Spinal cord (tissue), 10 donors: ENCODE measurements around the gene TNXB. TPM values are rescaled to one million over a fixed set of nuclear protein-coding genes. Genes with fewer than 3 reads are reported as not detected.
"Not testable (repeated sequence)": the region's sequence is repeated elsewhere in the genome, so short reads cannot be mapped to it uniquely, and the experiment has no call there.

Source experiments
- DNase-seq, 6 donors: peaks; one replicate each; pipeline versions ENCODE4 v3.0.0 to v3.0.0-alpha.2; 2013 to 2015; ENCODE audit warnings: low spot score in 6 of 6, low read depth in 4 of 6
- H3K27ac ChIP-seq: one replicate; pipeline ENCODE4 v1.5.1; 2013; ENCODE audit warnings: low read depth, low read length, control low read depth
- H3K27me3 ChIP-seq: one replicate; pipeline ENCODE4 v1.6.1; 2013; ENCODE audit warnings: low read length; ENCODE audit not compliant: control insufficient read depth, insufficient read depth
- H3K36me3 ChIP-seq: one replicate; pipeline ENCODE4 v1.6.1; 2013; ENCODE audit warnings: low read length; ENCODE audit not compliant: control insufficient read depth, insufficient read depth
- H3K4me1 ChIP-seq: one replicate; pipeline ENCODE4 v1.6.1; 2013; ENCODE audit warnings: low read length; ENCODE audit not compliant: control insufficient read depth, insufficient read depth
- H3K4me3 ChIP-seq: one replicate; pipeline ENCODE4 v1.5.1; 2013; ENCODE audit warnings: low read depth, low read length, control low read depth
- H3K9me3 ChIP-seq: one replicate; pipeline ENCODE4 v1.6.1; 2013; ENCODE audit warnings: low read length; ENCODE audit not compliant: control insufficient read depth, insufficient read depth
- WGBS: methylation state at CpG from one replicate; pipeline ENCODE4 v1.1.5; 2013; ENCODE audit warnings: missing lambda C conversion rate; ENCODE audit not compliant: insufficient coverage; 5-methylcytosine and 5-hydroxymethylcytosine counted together
- polyA plus RNA-seq, 2 donors: library from polyadenylated mRNA; unstranded; fragments of 120-200 nt; gene quantifications; one replicate each; pipeline ENCODE4 v1.2.1, GENCODE V29; 2013; ENCODE audit not compliant: insufficient read length in 2 of 2
- small RNA-seq: library from RNA; depleted of rRNA; stranded (forward); fragments of <200 nt; gene quantifications from one replicate; pipeline ENCODE3, GENCODE V24; 2014; ENCODE audit warnings: low replicate concordance
- total RNA-seq, 2 donors: library from RNA; depleted of rRNA in 1 of 2; stranded (reverse); fragments of 120-200 nt in 1 of 2; fragments of >200 nt in 1 of 2; gene quantifications; one replicate each; pipeline versions ENCODE4 v1.2.3 to v1.2.4, GENCODE V29; 2013 to 2014
- donor health status: healthy.

TNXB gene
- total and polyA plus RNA-seq, 4 donors: 26.1 to 78.4 (median 50.1) TPM

GRCh38 chr6:31994421-31994820 lies 114.7 kb downstream of the TNXB start:
- not testable (repeated sequence) for H3K9me3 ChIP-seq, H3K36me3 ChIP-seq, H3K4me1 ChIP-seq, DNase-seq, H3K4me3 ChIP-seq, H3K27me3 ChIP-seq, H3K27ac ChIP-seq
- no CpG with 5 or more reads among the region's 14 CpGs for WGBS

Small RNAs within 50 kb of the gene (small RNA-seq; reads per million reads assigned to genes)
- gene RNA5SP206: not detected

Other genes with a start within 250 kb of the TNXB start
- 10 to 100 TPM; 21.9 to 47.5 TPM for gene NEU1, start 246.5 kb downstream of the TNXB start, total RNA-seq
- gene NEU1, start 246.5 kb downstream of the TNXB start, polyA plus RNA-seq: 10 to 100 TPM; 23.6 to 25.5 TPM
- under 1 TPM; 0.20 to 0.55 TPM for gene SLC44A4, start 230.3 kb downstream of the TNXB start, total RNA-seq
- gene SLC44A4, start 230.3 kb downstream of the TNXB start, polyA plus RNA-seq: 1 to 10 TPM in 1 of 2 donors, under 1 TPM in 1; 1.00 to 1.1 TPM
- 10 to 100 TPM; 44.7 to 64.8 TPM for gene EHMT2, start 211.6 kb downstream of the TNXB start, total RNA-seq
- 100 to 1,000 TPM; 112 to 125 TPM for gene EHMT2, start 211.6 kb downstream of the TNXB start, polyA plus RNA-seq
- 1 to 10 TPM; 7.8 to 8.6 TPM for gene ZBTB12, start 207.3 kb downstream of the TNXB start, total RNA-seq
- gene ZBTB12, start 207.3 kb downstream of the TNXB start, polyA plus RNA-seq: 10 to 100 TPM; 36.6 to 37.9 TPM
- gene C2, start 181.6 kb downstream of the TNXB start, total RNA-seq: 10 to 100 TPM in 1 of 2 donors, 1 to 10 TPM in 1; 8.4 to 23.1 TPM
- gene C2, start 181.6 kb downstream of the TNXB start, polyA plus RNA-seq: 10 to 100 TPM; 10.8 to 14.7 TPM
- 10 to 100 TPM; 11.6 to 21.8 TPM for gene CFB, start 163.2 kb downstream of the TNXB start, total RNA-seq
- gene CFB, start 163.2 kb downstream of the TNXB start, polyA plus RNA-seq: 1 to 10 TPM; 1.6 to 7.7 TPM
- 10 to 100 TPM; 37.8 to 75.5 TPM for gene NELFE, start 150.4 kb downstream of the TNXB start, total RNA-seq
- 10 to 100 TPM; 73.3 to 78.3 TPM for gene NELFE, start 150.4 kb downstream of the TNXB start, polyA plus RNA-seq
- 10 to 100 TPM; 24.0 to 37.9 TPM for gene SKIC2, start 150.2 kb downstream of the TNXB start, total RNA-seq
- gene SKIC2, start 150.2 kb downstream of the TNXB start, polyA plus RNA-seq: 10 to 100 TPM; 49.2 to 60.5 TPM
- gene DXO, start 137.2 kb downstream of the TNXB start, total RNA-seq: 10 to 100 TPM in 1 of 2 donors, 1 to 10 TPM in 1; 7.9 to 19.5 TPM
- gene DXO, start 137.2 kb downstream of the TNXB start, polyA plus RNA-seq: 10 to 100 TPM; 26.4 to 32.7 TPM
- gene C4A, start 127.3 kb downstream of the TNXB start, total RNA-seq: 100 to 1,000 TPM in 1 of 2 donors, 10 to 100 TPM in 1; 68.4 to 107 TPM
- 10 to 100 TPM; 47.5 to 55.8 TPM for gene C4A, start 127.3 kb downstream of the TNXB start, polyA plus RNA-seq
- 100 to 1,000 TPM in 1 of 2 donors, 10 to 100 TPM in 1; 67.4 to 113 TPM for gene C4B, start 94.5 kb downstream of the TNXB start, total RNA-seq
- gene C4B, start 94.5 kb downstream of the TNXB start, polyA plus RNA-seq: 10 to 100 TPM; 52.1 to 72.7 TPM
- gene CYP21A2, start 70.9 kb downstream of the TNXB start, total RNA-seq: under 1 TPM; 0.30 to 0.61 TPM
- gene CYP21A2, start 70.9 kb downstream of the TNXB start, polyA plus RNA-seq: 1 to 10 TPM; 2.7 to 4.9 TPM
- 10 to 100 TPM; 20.4 to 29.0 TPM for gene ATF6B, start 18.9 kb upstream of the TNXB start, total RNA-seq
- 10 to 100 TPM; 84.1 to 99.9 TPM for gene ATF6B, start 18.9 kb upstream of the TNXB start, polyA plus RNA-seq
- gene FKBPL, start 20.9 kb upstream of the TNXB start, total RNA-seq: 1 to 10 TPM; 3.4 to 5.8 TPM
- 1 to 10 TPM; 6.0 to 6.2 TPM for gene FKBPL, start 20.9 kb upstream of the TNXB start, polyA plus RNA-seq
- gene PRRT1, start 42.6 kb upstream of the TNXB start, total RNA-seq: under 1 TPM; 0.83 to 0.89 TPM
- 10 to 100 TPM; 15.5 to 17.7 TPM for gene PRRT1, start 42.6 kb upstream of the TNXB start, polyA plus RNA-seq
- 10 to 100 TPM; 20.7 to 75.1 TPM for gene PPT2, start 44.8 kb upstream of the TNXB start, total RNA-seq
- gene PPT2, start 44.8 kb upstream of the TNXB start, polyA plus RNA-seq: 10 to 100 TPM; 33.1 to 47.2 TPM
- 100 to 1,000 TPM in 1 of 2 donors, 10 to 100 TPM in 1; 28.4 to 124 TPM for gene EGFL8, start 55.3 kb upstream of the TNXB start, total RNA-seq
- gene EGFL8, start 55.3 kb upstream of the TNXB start, polyA plus RNA-seq: 10 to 100 TPM; 39.1 to 75.6 TPM
- gene AGPAT1, start 66.7 kb upstream of the TNXB start, total RNA-seq: 10 to 100 TPM; 24.0 to 81.8 TPM
- gene AGPAT1, start 66.7 kb upstream of the TNXB start, polyA plus RNA-seq: 100 to 1,000 TPM; 151 to 158 TPM
- 10 to 100 TPM; 56.6 to 70.6 TPM for gene RNF5, start 69.1 kb upstream of the TNXB start, total RNA-seq
- gene RNF5, start 69.1 kb upstream of the TNXB start, polyA plus RNA-seq: 10 to 100 TPM; 95.7 to 98.7 TPM
- gene AGER, start 74.9 kb upstream of the TNXB start, total RNA-seq: 1 to 10 TPM in 1 of 2 donors, under 1 TPM in 1; 0.79 to 6.3 TPM
- 10 to 100 TPM; 15.2 to 22.1 TPM for gene AGER, start 74.9 kb upstream of the TNXB start, polyA plus RNA-seq
- 10 to 100 TPM; 32.6 to 39.2 TPM for gene PBX2, start 80.9 kb upstream of the TNXB start, total RNA-seq
- gene PBX2, start 80.9 kb upstream of the TNXB start, polyA plus RNA-seq: 10 to 100 TPM; 79.4 to 94.3 TPM
- 1 to 10 TPM; 4.6 to 9.3 TPM for gene GPSM3, start 83.3 kb upstream of the TNXB start, total RNA-seq
- gene GPSM3, start 83.3 kb upstream of the TNXB start, polyA plus RNA-seq: 1 to 10 TPM; 9.6 to 9.9 TPM
- gene NOTCH4, start 114.7 kb upstream of the TNXB start, total RNA-seq: 10 to 100 TPM in 1 of 2 donors, 1 to 10 TPM in 1; 8.5 to 12.8 TPM
- gene NOTCH4, start 114.7 kb upstream of the TNXB start, polyA plus RNA-seq: 10 to 100 TPM; 23.3 to 31.2 TPM